Activated CD8-positive, alpha-beta memory T cell treated with anti-CD3 and anti-CD28 coated beads, Interleukin-2, amount 50 U/mL, for 24 hours (primary cell): ENCODE data around the gene BOLL.
"Not testable (repeated sequence)": the region's sequence is repeated elsewhere in the genome, so short reads cannot be mapped to it uniquely, and the experiment has no call there.

ENCODE experiments used
- DNase-seq: peaks from one replicate; pipeline ENCODE4 v3.0.0-alpha.2; 2020; ENCODE audit errors: extremely low read depth

Gene BOLL

GRCh38 chr2:197798187-197798586, 13.1 kb upstream of the BOLL start:
- DNase-seq: no peak

- DNase-seq: no peak
Measured at GRCh38 chr2:197795277-197795676, 10.2 kb upstream of the BOLL start.

- no peak for DNase-seq
Measured at GRCh38 chr2:197793456-197793855, 8.3 kb upstream of the BOLL start.

GRCh38 chr2:197786010-197786877, 1.1 kb upstream of the BOLL start:
- no peak for DNase-seq

GRCh38 chr2:197782126-197782525, 3.0 kb downstream of the BOLL start:
- DNase-seq: no peak

- DNase-seq: no peak
Measured at GRCh38 chr2:197779261-197779660, 5.9 kb downstream of the BOLL start.

- DNase-seq: no peak
Measured at GRCh38 chr2:197777823-197778407, 7.2 kb downstream of the BOLL start.

- DNase-seq: no peak
Measured at GRCh38 chr2:197760293-197760657, 24.8 kb downstream of the BOLL start.

GRCh38 chr2:197759625-197760292, 25.4 kb downstream of the BOLL start:
- DNase-seq: no peak

GRCh38 chr2:197759013-197759412, 26.1 kb downstream of the BOLL start:
- no peak for DNase-seq

GRCh38 chr2:197740200-197740599, 44.9 kb downstream of the BOLL start:
- DNase-seq: no peak

- not testable (repeated sequence) for DNase-seq
Measured at GRCh38 chr2:197728555-197729544, 56.3 kb downstream of the BOLL start.

GRCh38 chr2:197727011-197727410, 58.1 kb downstream of the BOLL start:
- no peak for DNase-seq

- no peak for DNase-seq
Measured at GRCh38 chr2:197717863-197718262, 67.3 kb downstream of the BOLL start.

- no peak for DNase-seq
Measured at GRCh38 chr2:197713271-197713670, 71.8 kb downstream of the BOLL start.

- no peak for DNase-seq
Measured at GRCh38 chr2:197711578-197711977, 73.5 kb downstream of the BOLL start.

GRCh38 chr2:197710424-197711042, 74.6 kb downstream of the BOLL start:
- DNase-seq: no peak

GRCh38 chr2:197709140-197709539, 76.0 kb downstream of the BOLL start:
- not testable (repeated sequence) for DNase-seq

- DNase-seq: no peak
Measured at GRCh38 chr2:197708331-197708730, 76.8 kb downstream of the BOLL start.

- no peak for DNase-seq
Measured at GRCh38 chr2:197707316-197708213, 77.6 kb downstream of the BOLL start.
